ENCODE data around the gene CYP2J2.

- TF ChIP-seq TCF7L2 (IDR thresholded peaks at IDR 0.05; ENCODE audit: borderline replicate concordance, low read depth, low read length) (no peak), ZNF449 (tag by site-specific recombination; IDR thresholded peaks at IDR 0.05) (no peak), CTCF (tag by site-specific recombination; IDR thresholded peaks at IDR 0.05) (no peak), ZNF658 (tag by site-specific recombination; IDR thresholded peaks at IDR 0.05) (no peak), PBX3 (CRISPR knock-in tag; IDR thresholded peaks at IDR 0.05) (no peak), YY1 (tag by site-specific recombination; IDR thresholded peaks at IDR 0.05) (no peak), REST (tag by site-specific recombination; IDR thresholded peaks at IDR 0.05) (no peak)
Measured at GRCh38 chr1:59919746-59920145, 6.8 kb downstream of the CYP2J2 start.

Data from HEK293 (cell line).